Ascending aorta (tissue), 2 donors: ENCODE data around the gene MAPK11. TPM values are rescaled to one million over a fixed set of nuclear protein-coding genes. Genes with fewer than 3 reads are reported as not detected.

Source experiments
- DNase-seq, 2 donors: peaks; one replicate each; pipeline ENCODE4 v3.0.0-alpha.2; 2019; ENCODE audit warnings: low spot score in 2 of 2
- H3K27ac ChIP-seq, 2 donors: fragments of 200-600 bp; sonication (generic); one replicate each; pipeline ENCODE4 v1.5.1; 2016 to 2017; ENCODE audit warnings: mild to moderate bottlenecking in 1 of 2
- H3K27me3 ChIP-seq: fragments of 200-600 bp; sonication (generic); one replicate; pipeline ENCODE4 v1.5.1; 2017
- H3K36me3 ChIP-seq, 2 donors: fragments of 200-600 bp; sonication (generic); one replicate each; pipeline ENCODE4 v1.5.1; 2016
- H3K4me1 ChIP-seq, 2 donors: fragments of 200-600 bp; sonication (generic); one replicate each; pipeline ENCODE4 v1.5.1; 2016 to 2017; ENCODE audit warnings: mild to moderate bottlenecking in 1 of 2
- H3K4me3 ChIP-seq, 2 donors: fragments of 200-600 bp; sonication (generic); one replicate each; pipeline ENCODE4 v1.5.1; 2016 to 2017; ENCODE audit warnings: mild to moderate bottlenecking in 1 of 2
- H3K9me3 ChIP-seq, 2 donors: fragments of 200-600 bp; sonication (generic); one replicate each; pipeline ENCODE4 v1.5.1; 2016
- CTCF ChIP-seq, 3 experiments: fragments of 200-600 bp in 2 of 3; fragments of 450-650 bp in 1 of 3; sonication (generic) in 2 of 3; IDR thresholded peaks; one replicate each; pipeline ENCODE4 v1.5.1; 2016 to 2019; ENCODE audit warnings: antibody characterized with exemption in 3 of 3, mild to moderate bottlenecking in 1 of 3, moderate library complexity in 1 of 3
- intact Hi-C: fragments of 100-400 bp; cut with DNase I; formaldehyde crosslinking; loops from one replicate; pipeline ENCODE4 v1.15.1; 2023
- total RNA-seq: library from RNA; depleted of rRNA; stranded (reverse); fragments of >200 nt; gene quantifications from one replicate; pipeline ENCODE4 v1.1.0, GENCODE V29; 2016

MAPK11 gene
- total RNA-seq, 1 donor from 2014 or later = 117 TPM

- H3K4me1 ChIP-seq = no peaks in the 10 kb centered on the region
- H3K27ac ChIP-seq = no peak overlapping the region
- TF ChIP-seq CTCF (IDR thresholded peaks at IDR 0.05) = no peak
- DNase-seq = no peak
- H3K9me3 ChIP-seq = no peaks in the 10 kb centered on the region
- H3K4me3 ChIP-seq = no peak overlapping the region
- peaks cover 93 to 95% of the 10 kb centered on the region in 2 donors for H3K36me3 ChIP-seq
- intact Hi-C loops = no loop called here
- no peaks in the 10 kb centered on the region for H3K27me3 ChIP-seq
Observed at GRCh38 chr22:50281384-50281760, 11.2 kb upstream of the MAPK11 start.

GRCh38 chr22:50280708-50281383 is 10.7 kb upstream of the MAPK11 start:
- intact Hi-C loops = no loop called here
- no peaks in the 10 kb centered on the region for H3K4me1 ChIP-seq
- H3K27ac ChIP-seq = no peak overlapping the region
- no peak for DNase-seq
- H3K36me3 ChIP-seq = peaks cover 93 to 95% of the 10 kb centered on the region in 2 donors
- no peaks in the 10 kb centered on the region for H3K27me3 ChIP-seq
- H3K4me3 ChIP-seq = no peak overlapping the region
- TF ChIP-seq CTCF (IDR thresholded peaks at IDR 0.05) = no peak
- no peaks in the 10 kb centered on the region for H3K9me3 ChIP-seq

- Histone ChIP-seq H3K4me3 (no peak overlapping the region), H3K4me1 (no peaks in the 10 kb centered on the region), H3K27ac (no peak overlapping the region), H3K9me3 (no peaks in the 10 kb centered on the region), H3K36me3 (peaks cover 96 to 99% of the 10 kb centered on the region in 2 donors), H3K27me3 (no peaks in the 10 kb centered on the region)
- no peak for DNase-seq
- TF ChIP-seq CTCF (IDR thresholded peaks at IDR 0.05) = no peak
- intact Hi-C loops = no loop called here
Observed at GRCh38 chr22:50280022-50280707, 10.0 kb upstream of the MAPK11 start.

- intact Hi-C loops = no loop called here
Observed at GRCh38 chr22:50278956-50279619, 8.9 kb upstream of the MAPK11 start.

GRCh38 chr22:50278461-50278860 is 8.3 kb upstream of the MAPK11 start:
- intact Hi-C loops = no loop called here
- no peak for DNase-seq
- H3K27me3 ChIP-seq = no peaks in the 10 kb centered on the region
- no peak overlapping the region for H3K27ac ChIP-seq
- no peak for TF ChIP-seq CTCF (IDR thresholded peaks at IDR 0.05)
- peaks cover 86 to 87% of the 10 kb centered on the region in 2 donors for H3K36me3 ChIP-seq
- no peaks in the 10 kb centered on the region for H3K9me3 ChIP-seq
- no peaks in the 10 kb centered on the region for H3K4me1 ChIP-seq
- no peak overlapping the region for H3K4me3 ChIP-seq

More at GRCh38 chr22:50278956-50279619, 8.9 kb upstream of the MAPK11 start:
- H3K4me3 ChIP-seq = no peak overlapping the region
- no peaks in the 10 kb centered on the region for H3K9me3 ChIP-seq
- no peak for TF ChIP-seq CTCF (IDR thresholded peaks at IDR 0.05)
- H3K4me1 ChIP-seq = no peaks in the 10 kb centered on the region
- no peak for DNase-seq
- no peak overlapping the region for H3K27ac ChIP-seq
- peaks cover 92 to 93% of the 10 kb centered on the region in 2 donors for H3K36me3 ChIP-seq
- no peaks in the 10 kb centered on the region for H3K27me3 ChIP-seq
